Measurements from ENCODE around the gene METRNL.

The METRNL gene

DNA sequence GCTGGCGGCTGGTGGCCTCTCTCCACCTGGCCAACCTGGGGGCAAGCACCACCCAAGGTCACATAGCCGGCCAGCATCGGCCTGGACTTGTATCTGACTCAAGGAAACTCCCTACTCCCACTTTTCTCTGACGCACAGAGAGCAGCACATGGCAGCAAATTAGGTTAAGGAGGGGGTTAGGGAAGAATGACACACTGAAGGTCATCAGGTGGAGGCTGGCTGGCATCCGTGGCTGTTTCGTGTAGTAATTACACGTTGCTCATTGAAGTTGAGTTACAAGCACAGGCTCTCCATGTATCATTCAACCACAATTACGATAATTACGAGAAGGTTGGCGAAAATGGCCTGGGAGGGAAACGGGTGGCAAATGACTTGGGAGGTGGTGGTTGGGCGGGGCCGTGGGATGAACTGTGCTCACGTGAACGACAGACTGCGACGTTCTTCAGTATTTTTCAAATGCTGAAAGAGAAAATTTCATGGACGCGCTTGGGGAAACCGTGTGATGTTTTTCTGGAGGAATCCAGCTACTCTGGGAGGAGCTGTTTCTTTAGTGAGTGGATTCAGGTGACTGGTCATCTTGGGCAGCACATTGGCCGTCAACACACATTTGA, 4.0 kb upstream of the METRNL start:
- TF ChIP-seq, protein P1, sequence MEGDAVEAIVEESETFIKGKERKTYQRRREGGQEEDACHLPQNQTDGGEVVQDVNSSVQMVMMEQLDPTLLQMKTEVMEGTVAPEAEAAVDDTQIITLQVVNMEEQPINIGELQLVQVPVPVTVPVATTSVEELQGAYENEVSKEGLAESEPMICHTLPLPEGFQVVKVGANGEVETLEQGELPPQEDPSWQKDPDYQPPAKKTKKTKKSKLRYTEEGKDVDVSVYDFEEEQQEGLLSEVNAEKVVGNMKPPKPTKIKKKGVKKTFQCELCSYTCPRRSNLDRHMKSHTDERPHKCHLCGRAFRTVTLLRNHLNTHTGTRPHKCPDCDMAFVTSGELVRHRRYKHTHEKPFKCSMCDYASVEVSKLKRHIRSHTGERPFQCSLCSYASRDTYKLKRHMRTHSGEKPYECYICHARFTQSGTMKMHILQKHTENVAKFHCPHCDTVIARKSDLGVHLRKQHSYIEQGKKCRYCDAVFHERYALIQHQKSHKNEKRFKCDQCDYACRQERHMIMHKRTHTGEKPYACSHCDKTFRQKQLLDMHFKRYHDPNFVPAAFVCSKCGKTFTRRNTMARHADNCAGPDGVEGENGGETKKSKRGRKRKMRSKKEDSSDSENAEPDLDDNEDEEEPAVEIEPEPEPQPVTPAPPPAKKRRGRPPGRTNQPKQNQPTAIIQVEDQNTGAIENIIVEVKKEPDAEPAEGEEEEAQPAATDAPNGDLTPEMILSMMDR (IDR thresholded peaks at IDR 0.05; ENCODE audit: low read depth, low read length) = no peak
- no peak for DNase-seq (ENCODE audit: extremely low read depth, low read depth)

DNA sequence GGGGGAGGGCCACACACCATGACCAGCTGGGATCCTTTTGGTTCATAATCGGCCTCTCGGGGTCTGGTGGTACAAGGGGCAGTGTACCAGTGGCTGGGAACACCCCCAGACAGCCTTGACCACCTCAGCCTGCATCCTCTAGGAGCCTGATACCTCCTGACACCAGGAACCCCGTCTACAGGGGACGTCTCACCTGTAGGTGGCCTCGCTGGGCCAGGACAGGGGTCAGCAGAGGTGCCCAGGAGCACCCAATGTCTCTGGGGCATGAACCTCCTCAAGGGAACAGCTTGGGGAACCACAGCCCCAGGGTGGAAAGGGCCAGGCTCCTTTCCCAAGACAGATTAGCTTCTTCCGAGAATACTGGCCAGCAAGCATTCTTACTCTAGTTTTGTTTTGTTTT, 2.5 kb upstream of the METRNL start:
- DNase-seq (ENCODE audit: extremely low read depth, low read depth) = no peak
- TF ChIP-seq, protein P1 (IDR thresholded peaks at IDR 0.05; ENCODE audit: low read depth, low read length) = peak; percentile 14

DNA sequence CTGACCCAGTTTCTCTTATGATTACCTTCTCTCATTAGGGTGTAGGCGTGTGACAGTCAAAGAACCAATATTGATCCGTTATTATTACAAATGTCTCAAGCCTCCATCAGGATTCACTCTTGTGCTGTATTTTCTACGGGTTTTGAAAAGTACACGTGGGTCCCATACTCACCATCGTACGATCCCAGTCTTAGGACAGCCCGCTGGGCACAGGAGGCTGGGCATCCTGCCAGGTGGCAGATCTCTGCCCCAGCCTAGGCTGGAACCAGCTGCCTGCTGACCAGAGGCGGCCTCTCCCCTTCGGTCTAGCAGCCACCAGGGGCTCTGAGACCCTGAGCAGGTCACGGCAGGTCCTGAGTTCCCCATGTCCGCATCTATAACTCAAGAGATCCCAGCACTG, 2.0 kb upstream of the METRNL start:
- TF ChIP-seq, protein P1 (IDR thresholded peaks at IDR 0.05; ENCODE audit: low read depth, low read length) = no peak

DNA sequence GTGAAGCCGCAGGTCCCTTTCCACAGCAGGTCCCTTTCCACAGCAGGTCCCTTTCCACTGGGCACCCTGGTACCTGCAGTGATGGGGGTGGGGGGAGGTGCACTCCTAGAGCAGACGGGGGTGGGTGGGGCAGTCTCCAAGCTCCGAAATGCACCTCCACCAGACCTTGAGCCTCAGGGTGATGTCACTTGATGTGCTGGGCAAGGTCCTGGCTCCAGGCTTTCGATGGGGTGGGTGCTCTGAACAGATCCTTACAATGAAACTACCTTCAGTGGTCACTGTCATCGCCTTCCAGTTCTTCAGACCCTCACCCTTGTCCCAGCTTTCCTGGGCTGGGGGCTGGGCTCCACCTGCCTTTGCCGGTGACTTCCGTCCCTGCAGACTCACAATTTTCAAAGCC, 1.5 kb upstream of the METRNL start:
- TF ChIP-seq, protein P1 (IDR thresholded peaks at IDR 0.05; ENCODE audit: low read depth, low read length) = no peak
- DNase-seq (ENCODE audit: extremely low read depth, low read depth) = no peak

More for the DNA sequence above, 2.0 kb upstream of the METRNL start:
- no peak for DNase-seq (ENCODE audit: extremely low read depth, low read depth)

DNA sequence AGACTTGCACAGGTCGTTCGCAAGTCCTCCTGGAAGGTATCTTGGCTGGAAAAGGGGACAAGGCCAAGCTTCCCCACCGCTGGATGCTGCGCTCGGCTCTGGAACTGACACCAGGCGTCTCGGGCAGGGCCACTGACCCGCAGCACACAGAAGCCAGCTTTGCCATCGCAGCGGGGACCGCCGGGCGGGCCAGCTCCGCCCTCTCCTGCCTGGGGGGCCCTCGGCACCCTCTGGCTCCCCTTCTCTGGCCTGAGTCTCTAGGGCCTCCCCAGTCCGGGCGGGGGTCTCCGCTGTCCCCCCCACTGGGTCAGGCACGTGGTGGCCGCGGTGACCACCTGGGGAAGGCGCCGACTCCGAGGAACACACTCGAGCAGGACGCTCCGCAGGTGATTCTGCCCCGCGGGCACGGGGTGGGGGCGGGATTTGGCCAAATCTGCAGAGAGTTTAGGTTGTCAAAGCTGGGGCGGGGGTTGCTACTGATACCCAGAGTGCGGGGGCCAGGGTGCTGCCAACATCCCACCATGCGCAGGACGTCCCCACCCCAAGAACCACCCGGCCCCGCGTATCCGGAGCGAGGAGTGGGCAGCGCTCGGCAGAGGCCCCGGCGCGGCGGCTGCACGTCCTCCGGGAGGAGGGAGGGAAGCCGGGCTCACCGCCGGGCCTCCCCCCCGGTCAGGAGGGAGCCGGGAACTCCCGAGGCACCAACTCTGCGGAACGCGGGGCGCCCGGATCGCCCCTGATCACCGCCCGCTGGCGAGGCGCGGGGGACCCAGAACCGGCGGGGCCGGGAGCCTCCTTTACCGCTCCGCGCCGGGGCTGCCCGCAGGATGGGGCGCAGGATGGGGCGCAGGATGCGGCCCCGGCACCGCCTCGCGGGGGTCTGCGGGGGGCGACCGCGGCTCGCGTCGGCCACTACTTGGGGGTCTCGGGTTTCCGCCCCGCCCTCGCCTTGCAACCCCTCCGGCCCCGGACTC, 744 bp upstream of the METRNL start:
- TF ChIP-seq, protein P1 (IDR thresholded peaks at IDR 0.05; ENCODE audit: low read depth, low read length) = no peak
- DNase-seq (ENCODE audit: extremely low read depth, low read depth) = no peak

DNA sequence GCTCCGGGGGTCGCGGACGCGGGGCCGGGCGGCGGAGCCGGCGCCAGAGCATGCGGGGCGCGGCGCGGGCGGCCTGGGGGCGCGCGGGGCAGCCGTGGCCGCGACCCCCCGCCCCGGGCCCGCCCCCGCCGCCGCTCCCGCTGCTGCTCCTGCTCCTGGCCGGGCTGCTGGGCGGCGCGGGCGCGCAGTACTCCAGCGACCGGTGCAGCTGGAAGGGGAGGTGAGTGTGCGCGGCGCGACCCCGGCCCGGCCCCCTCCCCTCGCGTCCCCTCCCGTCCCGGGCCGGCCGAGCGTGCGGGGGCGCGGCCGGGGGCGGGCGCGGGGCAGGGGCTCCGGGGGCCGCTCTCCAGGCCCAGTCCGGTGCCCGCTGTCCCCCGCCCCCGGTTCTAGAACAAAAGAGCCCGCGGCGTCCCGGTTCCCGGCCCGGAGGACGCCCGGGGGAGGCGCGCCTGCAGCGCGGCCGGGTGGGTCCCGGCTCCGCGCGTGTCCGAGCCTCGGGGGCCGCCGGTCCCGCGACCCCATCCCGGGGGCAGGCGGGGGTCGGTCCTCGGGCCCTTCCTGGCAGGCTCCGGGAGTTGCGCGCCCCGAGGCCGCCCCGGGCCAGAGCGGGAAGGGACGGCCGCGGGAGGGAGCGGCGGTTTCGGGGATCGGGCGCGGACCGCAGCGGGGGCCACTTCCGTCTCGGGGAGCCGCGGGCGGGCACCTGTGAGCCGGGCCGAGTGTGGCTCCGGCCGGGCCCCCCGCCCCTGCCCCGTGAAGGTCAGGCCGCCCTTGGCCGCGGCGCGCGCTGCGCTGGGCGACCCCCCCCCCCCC, 563 bp downstream of the METRNL start:
- TF ChIP-seq, protein P1 (IDR thresholded peaks at IDR 0.05; ENCODE audit: low read depth, low read length) = no peak
- no peak for DNase-seq (ENCODE audit: extremely low read depth, low read depth)

Measured in AG09319 (cell line).